ENCODE measurements around the gene FHOD3.

DNA sequence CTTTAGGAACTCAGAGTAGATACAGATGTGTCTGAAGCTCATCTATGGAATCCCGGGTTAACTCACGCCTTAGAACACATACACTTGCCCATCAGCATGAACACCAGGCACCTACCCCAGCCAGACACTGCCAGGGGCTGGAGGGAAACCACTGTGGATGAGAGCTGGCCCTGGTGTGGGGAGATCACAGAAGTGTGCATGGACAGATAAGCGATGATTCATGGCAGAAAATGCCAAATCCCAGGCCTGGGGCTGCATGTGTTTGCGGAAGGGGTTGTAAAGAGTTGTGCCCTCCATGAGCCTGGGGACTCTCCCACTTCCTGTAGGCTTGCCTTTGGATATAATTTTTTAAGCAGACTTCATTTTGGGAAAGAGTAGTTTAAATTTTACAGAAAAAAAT is 193.4 kb downstream of the FHOD3 start:
- no peak for TF ChIP-seq POLR2AphosphoS5 (IDR thresholded peaks at IDR 0.05; ENCODE audit: low read depth)
- TF ChIP-seq, protein P1, sequence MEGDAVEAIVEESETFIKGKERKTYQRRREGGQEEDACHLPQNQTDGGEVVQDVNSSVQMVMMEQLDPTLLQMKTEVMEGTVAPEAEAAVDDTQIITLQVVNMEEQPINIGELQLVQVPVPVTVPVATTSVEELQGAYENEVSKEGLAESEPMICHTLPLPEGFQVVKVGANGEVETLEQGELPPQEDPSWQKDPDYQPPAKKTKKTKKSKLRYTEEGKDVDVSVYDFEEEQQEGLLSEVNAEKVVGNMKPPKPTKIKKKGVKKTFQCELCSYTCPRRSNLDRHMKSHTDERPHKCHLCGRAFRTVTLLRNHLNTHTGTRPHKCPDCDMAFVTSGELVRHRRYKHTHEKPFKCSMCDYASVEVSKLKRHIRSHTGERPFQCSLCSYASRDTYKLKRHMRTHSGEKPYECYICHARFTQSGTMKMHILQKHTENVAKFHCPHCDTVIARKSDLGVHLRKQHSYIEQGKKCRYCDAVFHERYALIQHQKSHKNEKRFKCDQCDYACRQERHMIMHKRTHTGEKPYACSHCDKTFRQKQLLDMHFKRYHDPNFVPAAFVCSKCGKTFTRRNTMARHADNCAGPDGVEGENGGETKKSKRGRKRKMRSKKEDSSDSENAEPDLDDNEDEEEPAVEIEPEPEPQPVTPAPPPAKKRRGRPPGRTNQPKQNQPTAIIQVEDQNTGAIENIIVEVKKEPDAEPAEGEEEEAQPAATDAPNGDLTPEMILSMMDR (IDR thresholded peaks at IDR 0.05; ENCODE audit: insufficient read depth, low read length): no peak
